CD1c-positive myeloid dendritic cell (primary cell): ENCODE measurements around the gene BPI.
"Not testable (repeated sequence)": the region's sequence is repeated elsewhere in the genome, so short reads cannot be mapped to it uniquely, and the experiment has no call there.

Source experiments
- DNase-seq: peaks from one replicate; pipeline ENCODE4 v3.0.0-alpha.2; 2016; ENCODE audit errors: extremely low spot score

BPI gene

GRCh38 chr20:38278131-38278530 is 25.8 kb upstream of the BPI start:
- no peak for DNase-seq

- DNase-seq = no peak
These were observed 25.2 kb upstream of the BPI start for GRCh38 chr20:38278763-38279162.

GRCh38 chr20:38281176-38281915 is 22.6 kb upstream of the BPI start:
- DNase-seq = not testable (repeated sequence)

- no peak for DNase-seq
These were observed 20.7 kb upstream of the BPI start for GRCh38 chr20:38283236-38283635.

GRCh38 chr20:38284066-38284650 is 19.8 kb upstream of the BPI start:
- not testable (repeated sequence) for DNase-seq

GRCh38 chr20:38284893-38285444 is 19.0 kb upstream of the BPI start:
- no peak for DNase-seq

GRCh38 chr20:38286586-38287531 is 17.1 kb upstream of the BPI start:
- peak; percentile 61 for DNase-seq

- no peak for DNase-seq
These were observed 12.8 kb upstream of the BPI start for GRCh38 chr20:38290829-38291814.

GRCh38 chr20:38291966-38292365 is 12.0 kb upstream of the BPI start:
- DNase-seq = no peak

- no peak for DNase-seq
These were observed 10.4 kb upstream of the BPI start for GRCh38 chr20:38293491-38294065.

GRCh38 chr20:38294076-38294591 is 9.8 kb upstream of the BPI start:
- DNase-seq = no peak

- no peak for DNase-seq
These were observed 8.1 kb upstream of the BPI start for GRCh38 chr20:38295811-38296210.

- DNase-seq = no peak
These were observed 7.5 kb upstream of the BPI start for GRCh38 chr20:38296433-38296832.

GRCh38 chr20:38297916-38298674 is 5.9 kb upstream of the BPI start:
- no peak for DNase-seq

GRCh38 chr20:38298768-38299288 is 5.1 kb upstream of the BPI start:
- DNase-seq = peak; percentile 67

- DNase-seq = no peak
These were observed 4.0 kb upstream of the BPI start for GRCh38 chr20:38299963-38300362.

- DNase-seq = peak; percentile 47
These were observed 3.5 kb upstream of the BPI start for GRCh38 chr20:38300438-38300837.

- DNase-seq = no peak
These were observed 2.6 kb upstream of the BPI start for GRCh38 chr20:38301309-38301708.

- DNase-seq = no peak
These were observed 1.2 kb upstream of the BPI start for GRCh38 chr20:38302786-38303185.
